K562 (cell line): ENCODE data around the gene ACTL8. TPM values are rescaled to one million over a fixed set of nuclear protein-coding genes. Genes with fewer than 3 reads are reported as not detected.

ENCODE experiments used
- ATAC-seq: fragments of 200-7000 bp; cut with Tn5 transposase; 3 replicates; pipeline ENCODE4 v1.9.1; 2020; ENCODE audit warnings: moderate library complexity
- BruUV-seq: library from RNA; stranded (reverse); fragments of 400-500 nt; replicated peaks from 2 replicates; lab custom pipeline; 2021; lab: Mats Ljungman, UMichigan
- CTCF ChIA-PET: fragments of 300-600 bp; formaldehyde crosslinking; extraction: SDS; loops from one replicate; lab custom pipeline; 2021; ENCODE audit warnings: low intra/inter-chr PET ratio; lab: Yijun Ruan, JAX
- POLR2A ChIA-PET: fragments of 300-600, 350-650 bp; sonication (Branson Sonifier 250); formaldehyde crosslinking; extraction: SDS; loops from one replicate; lab custom pipeline; 2021; ENCODE audit warnings: antibody characterized with exemption, inconsistent platforms; lab: Yijun Ruan, JAX
- DNase-seq, 4 experiments: peaks; one replicate each; pipeline versions ENCODE4 v3.0.0 to v3.0.0-alpha.2; 2011 to 2018; ENCODE audit warnings: low spot score in 3 of 4, mixed read lengths in 3 of 4; ENCODE audit errors: extremely low read depth in 1 of 4
- FAIRE-seq: peaks from 2 replicates; lab custom pipeline; 2011; peaks lifted over from hg19 to GRCh38; lab: Jason Lieb, UNC
- H2AFZ ChIP-seq: 2 replicates; pipeline ENCODE4 v1.6.0; 2011; ENCODE audit warnings: low read depth, low read length, control low read depth, inconsistent platforms
- H3K27ac ChIP-seq: fragments of 200-600 bp; 3 replicates; pipeline ENCODE4 v1.8.0; 2011; ENCODE audit warnings: low read depth, mild to moderate bottlenecking, control low read depth, inconsistent platforms, low read length, moderate library complexity, mixed read lengths; ENCODE audit errors: extremely low read depth
- H3K27me3 ChIP-seq, 2 experiments: fragments of 300-600 bp in 1 of 2; 2 replicates in 1 of 2; 3 replicates in 1 of 2; pipeline versions ENCODE4 v1.6.0 to v1.8.0; 2011; ENCODE audit warnings: inconsistent platforms in 2 of 2, low read length in 2 of 2, mild to moderate bottlenecking in 1 of 2, mixed read lengths in 1 of 2, moderate library complexity in 1 of 2; ENCODE audit not compliant: control insufficient read depth in 2 of 2, insufficient read depth in 2 of 2
- H3K36me3 ChIP-seq: fragments of 300-600 bp; 3 replicates; pipeline ENCODE4 v1.8.0; 2011; ENCODE audit warnings: mild to moderate bottlenecking, low read length, inconsistent platforms; ENCODE audit not compliant: control insufficient read depth, insufficient read depth
- H3K4me1 ChIP-seq, 2 experiments: fragments of 200-600 bp in 1 of 2; replicated peaks in 1 of 2; 2 replicates in 1 of 2; 3 replicates in 1 of 2; pipeline versions ENCODE4 v1.5.1 to v1.8.0; 2011; ENCODE audit warnings: inconsistent platforms in 2 of 2, low read length in 2 of 2, mild to moderate bottlenecking in 1 of 2, mixed read lengths in 1 of 2, moderate library complexity in 1 of 2; ENCODE audit not compliant: control insufficient read depth in 2 of 2, insufficient read depth in 2 of 2
- H3K4me2 ChIP-seq: 2 replicates; pipeline ENCODE4 v1.6.1; 2011; ENCODE audit warnings: low read length, control low read depth, inconsistent platforms, mixed read lengths; ENCODE audit not compliant: insufficient read depth
- H3K4me3 ChIP-seq: fragments of 200-600 bp; sonication (generic), shearing (Covaris generic); 2 replicates; pipeline ENCODE4 v1.5.1; 2016; ENCODE audit warnings: control low read depth, inconsistent platforms
- H3K79me2 ChIP-seq: fragments of 200-600 bp; 3 replicates; pipeline ENCODE4 v1.8.0; 2011; ENCODE audit warnings: low read length, inconsistent platforms; ENCODE audit not compliant: control insufficient read depth, insufficient read depth
- H3K9ac ChIP-seq, 2 experiments: 2 replicates each; pipeline versions ENCODE4 v1.6.0 to v1.6.1; 2011; ENCODE audit warnings: low read depth in 2 of 2, low read length in 2 of 2, control low read depth in 1 of 2, inconsistent platforms in 1 of 2, mild to moderate bottlenecking in 1 of 2, mixed read lengths in 1 of 2; ENCODE audit not compliant: insufficient read depth in 1 of 2
- H3K9me1 ChIP-seq: one replicate; pipeline ENCODE4 v1.6.0; 2011; ENCODE audit warnings: inconsistent platforms, mild to moderate bottlenecking, low read length, moderate library complexity; ENCODE audit not compliant: control insufficient read depth, insufficient read depth
- H3K9me3 ChIP-seq: replicated peaks from 2 replicates; pipeline ENCODE4 v1.5.1; 2011; ENCODE audit warnings: low read depth, low read length, inconsistent platforms; ENCODE audit not compliant: control insufficient read depth, insufficient read depth
- H4K20me1 ChIP-seq: replicated peaks from 2 replicates; pipeline ENCODE4 v1.6.1; 2011; ENCODE audit warnings: low read length, inconsistent platforms, mixed read lengths; ENCODE audit not compliant: control insufficient read depth, insufficient read depth
- ID3 ChIP-seq, 2 experiments: fragments of 250-450 bp in 1 of 2; fragments of 450-650 bp in 1 of 2; sonication (Bioruptor Pico) in 1 of 2; IDR thresholded peaks; 2 replicates each; pipeline versions ENCODE4 v1.6.1 to v1.8.0; 2016 to 2021; ENCODE audit warnings: mild to moderate bottlenecking in 2 of 2, moderate library complexity in 2 of 2, missing compliant biosample characterization in 1 of 2, missing genetic modification characterization in 1 of 2
- JUN ChIP-seq, 2 experiments: sonication (generic) in 1 of 2; formaldehyde crosslinking in 1 of 2; IDR thresholded peaks; 2 replicates each; pipeline versions ENCODE4 v1.6.1 to v1.8.0; 2012 to 2022; ENCODE audit warnings: borderline replicate concordance in 2 of 2, mild to moderate bottlenecking in 2 of 2, improper control_type of control experiment in 1 of 2, low read depth in 1 of 2, low read length in 1 of 2, missing genetic modification reagents in 1 of 2
- RBM25 ChIP-seq: fragments of 200-400 bp; formaldehyde crosslinking; IDR thresholded peaks from 2 replicates; pipeline ENCODE4 v1.6.1; 2018; ENCODE audit warnings: low read length, low read depth, moderate library complexity; ENCODE audit not compliant: severe bottlenecking
- STAT6 ChIP-seq: sonication (generic); formaldehyde crosslinking; IDR thresholded peaks from 2 replicates; pipeline ENCODE4 v1.8.1; 2023; ENCODE audit warnings: mild to moderate bottlenecking, missing genetic modification reagents
- TAF9B ChIP-seq: fragments of 450-650 bp; IDR thresholded peaks from 2 replicates; pipeline ENCODE4 v1.6.1; 2018; ENCODE audit warnings: mild to moderate bottlenecking; ENCODE audit not compliant: partially characterized antibody
- THRA ChIP-seq: fragments of 450-650 bp; IDR thresholded peaks from 2 replicates; pipeline ENCODE4 v1.6.1; 2017; ENCODE audit warnings: mild to moderate bottlenecking, moderate library complexity
- ZBTB11 ChIP-seq, 3 experiments: fragments of 200-800 bp in 1 of 3; fragments of 250-450 bp in 1 of 3; fragments of 450-650 bp in 1 of 3; sonication (Bioruptor Pico) in 1 of 3; sonication (Bioruptor generic) in 1 of 3; formaldehyde crosslinking in 1 of 3; IDR thresholded peaks; 2 replicates each; pipeline versions ENCODE4 v1.6.1 to v1.8.0; 2016 to 2022; ENCODE audit warnings: mild to moderate bottlenecking in 2 of 3, missing genetic modification characterization in 2 of 3, missing compliant biosample characterization in 1 of 3, moderate library complexity in 1 of 3
- ZBTB5 ChIP-seq: fragments of 450-650 bp; IDR thresholded peaks from 2 replicates; pipeline ENCODE4 v1.6.1; 2017; ENCODE audit warnings: antibody characterized with exemption
- WGBS: fragments of 100-300 bp; shearing (Covaris generic); methylation state at CpG from one replicate; pipeline ENCODE4 v1.1.6; 2016; ENCODE audit warnings: low coverage, mixed read lengths; ENCODE audit not compliant: insufficient coverage; ENCODE audit errors: missing lambda C conversion rate; 5-methylcytosine and 5-hydroxymethylcytosine counted together
- in situ Hi-C: fragments of 300-500 bp; cut with MboI; formaldehyde crosslinking; loops from 4 replicates; pipeline ENCODE4 v1.15.0; 2018; ENCODE audit warnings: inconsistent platforms, mixed read lengths
- intact Hi-C: fragments of 100-400 bp; cut with micrococcal nuclease; formaldehyde crosslinking; loops from 2 replicates; pipeline ENCODE4 v1.14.2; 2022
- polyA plus RNA-seq, 8 experiments: library from polyadenylated mRNA; depleted of rRNA in 4 of 8; stranded (reverse) in 5 of 8; unstranded in 3 of 8; fragments of >200 nt; fragmentation: Nextera tagmentation in 2 of 8; fragmentation: Illumina TruSeq in 1 of 8; extraction: Ambion mirVana in 2 of 8; extraction: Trizol in 1 of 8; gene quantifications; 2 replicates each; pipeline versions ENCODE4 v1.2.1 to v1.2.3, GENCODE V29; 2011 to 2014; ENCODE audit warnings: inconsistent platforms in 1 of 8, missing spikeins in 1 of 8
- total RNA-seq, 7 experiments: library from RNA; depleted of rRNA in 6 of 7; stranded (reverse); fragments of >200 nt in 6 of 7; fragmentation: Illumina TruSeq in 2 of 7; extraction: Trizol in 2 of 7; gene quantifications; 2 replicates each; pipeline versions ENCODE4 v1.2.1 to v1.2.3, GENCODE V29; 2011 to 2021; ENCODE audit warnings: low replicate concordance in 1 of 7

ACTL8 gene
- total and polyA plus RNA-seq, 9 of the 15 experiments (the other 6 are each of a cell fraction or from before 2014, with no cell fraction given): 0.30 to 3.3 (median 1.6) TPM

GRCh38 chr1:17752356-17752755 lies 2.8 kb upstream of the ACTL8 start (continued):
- TF ChIP-seq ZBTB11 (CRISPR knock-in tag; IDR thresholded peaks at IDR 0.05): no peak
- no peak for TF ChIP-seq THRA
- TF ChIP-seq RBM25: no peak

GRCh38 chr1:17757426-17757825 lies 2.3 kb downstream of the ACTL8 start:
- WGBS: 0% methylated on average over 6 of the region's 6 CpGs
- H4K20me1 ChIP-seq: no peaks in the 10 kb centered on the region
- ATAC-seq (no peak), FAIRE-seq (no peak), DNase-seq (no peak)
- no peak overlapping the region for H2AFZ ChIP-seq
- H3K4me1 ChIP-seq: peaks cover 0 to 3% of the 10 kb centered on the region in 2 experiments; a peak in 1 of 5 replicates
- no peak overlapping the region for H3K27ac ChIP-seq
- peaks cover 2% of the 10 kb centered on the region for H3K9me3 ChIP-seq
- ChIA-PET POLR2A (no interaction called here), CTCF (interaction anchor here (0.6 kb wide), 1 partner anchor 243 kb away, joined by 3 read pairs; no protein-coding TSS in a partner anchor)
- no peaks in the 10 kb centered on the region for H3K79me2 ChIP-seq
- H3K27me3 ChIP-seq: peaks cover 0 to 2% of the 10 kb centered on the region in 2 experiments; a peak in 1 of 5 replicates
- no peaks in the 10 kb centered on the region for H3K36me3 ChIP-seq
- H3K9me1 ChIP-seq: no peaks in the 10 kb centered on the region
- in situ Hi-C loops (no loop called here), intact Hi-C loops (no loop called here)
- no peak overlapping the region for H3K4me2 ChIP-seq
- no peak overlapping the region for H3K4me3 ChIP-seq
- BruUV-seq: no TSS peak
- H3K9ac ChIP-seq: no peak overlapping the region
- TF ChIP-seq JUN (IDR thresholded peaks at IDR 0.05; ENCODE audit: borderline replicate concordance, low read depth, low read length) (no peak), JUN (CRISPR knock-in tag; IDR thresholded peaks at IDR 0.05; ENCODE audit: borderline replicate concordance) (no peak), TAF9B (no peak), ZBTB5 (no peak), STAT6 (CRISPR knock-in tag) (no peak), ID3 (CRISPR knock-in tag; IDR thresholded peaks at IDR 0.05) (no peak), ID3 (tag; IDR thresholded peaks at IDR 0.05) (no peak)
